ENCODE measurements around the gene CZIB.
"Not testable (repeated sequence)": the region's sequence is repeated elsewhere in the genome, so short reads cannot be mapped to it uniquely, and the experiment has no call there.

Gene CZIB

DNA sequence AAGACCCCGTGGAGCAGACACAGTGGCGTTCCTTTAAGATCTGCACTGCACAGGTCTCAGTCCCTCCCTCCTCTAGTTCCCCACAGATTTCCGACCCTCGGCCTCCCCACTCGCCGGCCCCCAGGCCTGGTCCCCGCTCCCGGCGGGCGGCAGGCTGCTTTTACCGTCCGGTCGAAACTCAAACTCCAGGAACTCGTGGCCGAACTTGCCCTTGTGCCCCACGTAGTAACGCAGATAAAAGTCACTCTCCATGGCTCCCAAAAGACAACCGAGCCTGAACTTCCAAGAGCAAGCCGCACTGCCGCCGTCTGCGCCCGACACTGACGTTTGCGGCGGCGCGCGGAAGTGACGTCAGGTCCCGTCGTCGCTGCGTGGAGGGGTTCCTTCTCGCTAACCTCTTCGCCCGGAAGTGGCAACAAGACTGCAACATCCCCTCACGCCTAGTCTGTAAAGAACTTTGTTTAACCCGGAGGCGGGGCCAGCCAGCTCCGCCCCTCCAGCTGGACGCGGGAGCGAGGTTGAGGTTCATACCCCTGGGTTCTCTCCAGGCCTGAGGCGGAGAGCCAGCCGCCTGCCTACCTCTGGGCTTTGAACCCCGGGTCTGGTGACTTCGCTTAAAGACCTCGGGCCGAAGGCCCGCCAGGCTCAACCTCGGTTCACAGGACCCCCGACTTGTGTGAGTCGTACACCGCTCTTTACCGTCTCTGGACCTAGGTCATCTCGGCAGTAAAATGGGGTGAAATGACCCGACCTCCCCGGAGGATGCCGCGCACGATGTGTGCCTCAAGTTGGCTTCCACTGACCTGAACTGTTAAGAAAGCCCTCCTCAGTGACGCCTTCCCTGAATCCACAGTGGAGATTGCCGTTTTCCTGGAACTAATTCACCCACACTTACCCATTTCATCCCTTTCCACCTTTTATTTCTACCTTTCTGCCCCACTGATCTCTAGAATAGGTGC lies 18.0 kb upstream of the CZIB start, which contains the start of gene MAGOH:
TSS of gene MAGOH (minus strand) at position 322 of the 959 bp plus-strand sequence. CDS start at position 252, 70 bp downstream.
- peak; percentile 91 for DNase-seq (ENCODE audit: low read depth)

DNA sequence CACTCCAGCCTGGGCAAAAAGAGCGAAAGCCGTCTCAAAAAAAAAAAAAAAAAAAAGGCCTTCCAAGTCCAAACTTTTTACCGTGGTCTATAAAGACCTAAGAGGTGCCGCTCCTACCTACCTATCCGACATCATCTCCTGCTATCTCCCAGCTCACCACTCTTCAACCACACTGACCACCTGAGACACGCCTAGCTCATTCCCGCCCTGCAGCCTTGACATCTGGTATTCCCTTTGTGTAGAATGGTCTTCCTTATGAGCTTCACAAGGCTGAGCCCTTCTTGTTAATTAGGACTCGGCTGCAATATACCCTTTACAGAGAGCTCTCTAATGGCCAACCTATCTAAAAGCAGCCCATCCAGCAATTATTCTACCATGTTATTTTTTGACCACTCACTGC lies 17.2 kb upstream of the CZIB start:
- no peak for DNase-seq (ENCODE audit: low read depth)

DNA sequence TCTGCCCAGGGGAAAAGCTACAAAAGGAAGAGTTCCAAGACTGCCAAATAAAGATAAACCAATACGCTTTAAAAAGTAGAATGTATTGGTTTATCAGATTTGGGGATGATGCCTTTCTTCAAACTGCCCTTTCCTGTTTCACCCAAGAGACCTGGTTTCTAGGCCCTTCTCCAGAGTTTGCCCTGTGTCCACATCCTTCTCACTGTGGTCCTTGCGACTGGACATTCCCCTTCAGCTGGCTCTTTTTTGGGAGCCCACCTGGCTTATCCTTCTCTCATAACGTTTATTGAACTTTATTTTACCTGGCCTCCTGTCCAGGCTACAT lies 490 bp upstream of the CZIB start:
- no peak for DNase-seq (ENCODE audit: low read depth)

DNA sequence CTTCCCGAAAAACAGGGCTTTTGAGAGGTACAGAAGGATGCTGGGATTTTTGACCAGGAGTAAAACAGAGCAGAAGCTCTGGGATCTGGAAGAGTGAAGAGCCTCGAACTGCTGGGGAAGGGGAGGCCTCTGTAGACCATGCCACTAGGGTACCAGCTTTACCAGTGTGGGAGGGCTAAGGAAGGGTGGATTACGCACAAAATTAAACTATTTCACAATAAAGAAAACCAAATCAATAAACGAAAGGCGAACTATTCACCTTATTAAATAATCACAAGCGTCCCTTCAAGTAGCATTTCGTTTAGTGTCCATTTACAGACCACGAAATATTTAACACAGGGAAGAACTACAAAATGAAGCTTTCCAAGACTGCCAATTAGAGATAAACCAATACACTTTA lies 723 bp downstream of the CZIB start:
- DNase-seq (ENCODE audit: low read depth), result no peak

DNA sequence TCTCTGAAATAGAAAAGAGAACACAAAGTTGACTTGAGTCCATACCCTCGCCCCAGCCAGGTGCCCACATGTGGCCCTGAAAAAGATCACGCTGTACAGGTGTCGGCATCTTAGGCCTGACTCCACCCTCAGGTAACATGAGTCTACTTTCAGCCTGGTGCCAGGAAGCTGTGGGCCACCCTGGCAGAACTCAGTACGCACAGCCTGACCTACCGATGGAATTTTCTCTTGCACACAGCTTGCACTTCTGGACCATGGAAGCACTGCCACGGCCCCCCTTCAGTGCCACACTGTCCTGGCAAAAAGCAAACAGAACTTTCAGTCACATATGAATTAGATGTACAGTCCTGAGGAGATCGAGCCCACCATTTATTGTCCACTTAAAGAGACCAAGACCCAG lies 2.2 kb downstream of the CZIB start:
- DNase-seq (ENCODE audit: low read depth), result no peak

DNA sequence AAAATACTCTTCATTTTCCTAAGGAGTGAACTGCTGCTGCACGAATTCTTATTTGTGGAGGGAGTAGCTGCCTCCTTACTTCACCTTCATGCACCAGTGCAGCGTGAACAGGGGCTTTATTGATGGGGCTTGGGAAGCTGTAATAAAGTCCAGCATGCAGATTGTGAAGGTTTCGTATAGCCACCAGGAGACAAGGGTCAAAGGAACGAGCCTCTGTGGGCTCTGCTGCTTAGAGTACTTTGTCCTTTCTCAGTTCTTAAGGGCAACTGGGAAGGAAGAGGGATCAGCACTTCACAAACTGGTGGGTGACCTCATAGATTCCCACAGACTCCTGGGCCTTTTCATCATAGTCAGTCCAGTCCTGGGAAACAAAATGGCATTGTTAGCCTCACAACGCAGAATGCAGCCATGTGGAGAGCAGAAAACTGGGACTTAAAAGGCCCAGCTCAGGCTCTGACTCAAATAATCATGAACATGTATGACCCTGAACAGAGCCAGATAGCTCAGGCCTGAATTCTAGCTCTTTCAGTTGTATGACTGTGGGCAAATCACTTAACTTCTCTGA lies 6.0 kb downstream of the CZIB start:
- DNase-seq (ENCODE audit: low read depth), result no peak

DNA sequence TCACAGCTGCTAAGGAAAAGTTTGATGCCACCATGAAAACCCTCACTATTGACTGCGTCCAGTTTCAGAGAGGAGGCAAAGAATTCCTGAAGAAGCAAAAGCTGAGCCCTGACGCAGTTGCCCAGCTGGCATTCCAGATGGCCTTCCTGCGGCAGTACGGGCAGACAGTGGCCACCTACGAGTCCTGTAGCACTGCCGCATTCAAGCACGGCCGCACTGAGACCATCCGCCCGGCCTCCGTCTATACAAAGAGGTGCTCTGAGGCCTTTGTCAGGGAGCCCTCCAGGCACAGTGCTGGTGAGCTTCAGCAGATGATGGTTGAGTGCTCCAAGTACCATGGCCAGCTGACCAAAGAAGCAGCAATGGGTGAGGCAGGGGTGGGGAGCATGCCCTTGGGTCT lies 9.5 kb downstream of the CZIB start:
- DNase-seq (ENCODE audit: low read depth), result no peak

DNA sequence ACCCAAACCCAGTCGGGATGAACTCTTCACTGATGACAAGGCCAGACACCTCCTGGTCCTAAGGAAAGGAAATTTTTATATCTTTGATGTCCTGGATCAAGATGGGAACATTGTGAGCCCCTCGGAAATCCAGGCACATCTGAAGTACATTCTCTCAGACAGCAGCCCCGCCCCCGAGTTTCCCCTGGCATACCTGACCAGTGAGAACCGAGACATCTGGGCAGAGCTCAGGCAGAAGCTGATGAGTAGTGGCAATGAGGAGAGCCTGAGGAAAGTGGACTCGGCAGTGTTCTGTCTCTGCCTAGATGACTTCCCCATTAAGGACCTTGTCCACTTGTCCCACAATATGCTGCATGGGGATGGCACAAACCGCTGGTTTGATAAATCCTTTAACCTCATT lies 10.1 kb downstream of the CZIB start:
- DNase-seq (ENCODE audit: low read depth), result no peak

DNA sequence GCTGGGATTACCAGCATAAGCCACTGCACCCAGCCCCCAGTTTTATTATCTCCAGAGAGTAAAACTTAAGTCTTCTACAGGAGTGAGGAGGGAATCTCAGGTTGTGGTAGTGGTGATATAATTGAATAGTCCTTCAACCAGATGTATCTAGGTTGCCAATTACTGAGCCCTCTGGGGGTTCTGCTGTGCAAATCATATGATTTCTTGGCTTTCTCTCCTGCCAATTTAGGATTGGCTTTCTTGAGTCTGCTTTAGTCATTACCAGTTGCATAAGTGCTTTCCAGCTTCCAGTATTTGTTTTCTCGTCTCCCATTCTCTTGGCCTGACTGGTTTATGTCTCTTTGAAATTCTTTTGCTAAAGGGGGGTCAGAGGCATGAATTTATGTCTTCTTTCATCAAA lies 12.7 kb downstream of the CZIB start:
- peak; percentile 91 for DNase-seq (ENCODE audit: low read depth)

DNA sequence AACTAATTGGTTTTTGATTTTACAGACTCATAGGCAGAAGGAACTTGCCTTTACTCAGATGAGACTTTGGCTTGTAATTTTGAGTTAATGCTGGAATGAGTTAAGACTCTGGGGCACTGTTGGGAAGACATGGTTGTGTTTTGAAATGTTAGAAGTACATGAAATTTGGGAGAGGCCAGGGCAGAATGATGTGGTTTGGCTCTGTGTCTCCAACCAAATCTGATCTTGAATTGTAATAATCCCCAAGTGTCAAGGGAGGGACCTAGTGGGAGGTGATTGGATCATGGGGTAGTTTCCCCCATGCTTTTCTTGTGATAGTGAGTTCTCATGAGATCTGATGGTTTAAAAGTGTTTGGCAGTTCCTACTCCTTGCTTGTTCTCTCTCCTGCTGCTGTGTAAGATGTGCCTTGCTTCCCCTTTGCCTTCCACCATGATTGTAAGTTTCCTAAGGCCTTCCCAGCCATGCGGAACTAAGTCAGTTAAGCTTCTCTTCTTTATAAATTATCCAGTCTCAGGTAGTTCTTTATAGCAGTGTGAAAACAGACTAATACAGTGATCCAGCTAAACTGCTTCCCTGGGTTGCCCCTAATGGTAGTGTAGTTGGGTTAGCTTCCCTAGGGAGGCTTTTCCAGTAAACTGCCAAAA lies 13.6 kb downstream of the CZIB start:
- peak; percentile 79 for DNase-seq (ENCODE audit: low read depth)

DNA sequence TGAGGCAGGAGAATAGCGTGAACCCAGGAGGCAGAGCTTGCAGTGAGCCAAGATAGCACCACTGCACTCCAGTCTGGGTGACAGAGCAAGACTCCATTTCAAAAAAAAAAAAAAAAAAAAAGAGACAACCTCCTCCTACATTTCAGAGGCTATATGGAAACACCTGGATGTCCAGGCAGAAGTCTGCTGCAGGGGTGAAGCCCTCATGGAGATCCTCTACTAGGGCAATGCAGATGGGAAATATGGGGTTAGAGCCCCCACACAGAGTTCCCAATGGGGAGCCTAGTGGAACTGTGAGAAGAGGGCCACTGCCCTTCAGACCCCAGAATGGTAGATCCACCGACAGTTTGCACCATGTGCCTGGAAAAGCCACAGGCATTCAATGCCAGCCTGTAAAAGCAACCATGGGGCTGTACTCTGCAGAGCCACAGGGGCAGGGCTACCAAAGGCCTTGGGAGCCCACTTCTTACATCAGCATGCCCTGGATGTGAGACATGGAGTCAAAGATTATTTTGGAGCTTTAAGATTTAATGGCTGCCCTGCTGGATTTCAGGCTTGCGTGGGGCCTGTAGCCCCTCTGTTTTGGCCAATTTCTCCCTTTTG lies 14.2 kb downstream of the CZIB start:
- DNase-seq (ENCODE audit: low read depth), result not testable (repeated sequence)

DNA sequence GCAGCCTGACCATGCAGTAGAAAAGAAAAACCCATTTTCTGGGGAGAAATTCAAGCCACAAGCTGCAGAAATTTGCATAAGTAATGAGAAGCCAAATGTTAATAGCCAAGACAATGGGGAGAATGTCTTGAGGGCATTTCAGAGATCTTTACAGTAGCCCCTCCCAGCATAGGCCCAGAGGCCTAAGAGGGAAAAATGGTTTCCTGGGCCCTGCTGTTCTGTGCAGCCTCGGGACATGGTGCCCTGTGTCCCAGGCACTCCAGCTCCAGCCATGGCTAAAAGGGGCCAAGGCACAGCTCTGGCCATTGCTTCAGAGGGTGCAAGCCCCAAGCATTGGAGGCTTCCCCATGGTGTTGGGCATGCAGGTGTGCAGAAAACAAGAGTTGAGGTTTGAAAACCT lies 14.9 kb downstream of the CZIB start:
- not testable (repeated sequence) for DNase-seq (ENCODE audit: low read depth)

DNA sequence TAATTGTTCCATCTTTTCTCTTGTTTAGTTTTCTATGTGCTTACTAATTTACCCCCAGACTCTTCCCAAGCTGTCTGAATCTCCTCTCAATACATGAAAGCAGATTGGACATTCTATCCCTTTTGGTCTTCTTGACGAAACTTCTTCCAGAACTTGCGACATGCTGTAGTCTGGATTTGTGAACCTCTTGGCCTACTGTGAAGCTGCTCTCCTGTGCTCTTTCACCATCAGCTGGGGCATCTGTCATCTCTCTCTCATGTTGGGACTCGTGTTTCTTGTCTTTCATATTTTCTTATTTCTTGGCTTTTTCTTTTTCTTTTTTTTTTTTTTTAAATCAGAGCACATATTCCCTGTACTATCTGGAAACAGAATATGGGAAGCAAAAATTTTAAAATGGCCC lies 17.0 kb downstream of the CZIB start:
- DNase-seq (ENCODE audit: low read depth), result no peak

DNA sequence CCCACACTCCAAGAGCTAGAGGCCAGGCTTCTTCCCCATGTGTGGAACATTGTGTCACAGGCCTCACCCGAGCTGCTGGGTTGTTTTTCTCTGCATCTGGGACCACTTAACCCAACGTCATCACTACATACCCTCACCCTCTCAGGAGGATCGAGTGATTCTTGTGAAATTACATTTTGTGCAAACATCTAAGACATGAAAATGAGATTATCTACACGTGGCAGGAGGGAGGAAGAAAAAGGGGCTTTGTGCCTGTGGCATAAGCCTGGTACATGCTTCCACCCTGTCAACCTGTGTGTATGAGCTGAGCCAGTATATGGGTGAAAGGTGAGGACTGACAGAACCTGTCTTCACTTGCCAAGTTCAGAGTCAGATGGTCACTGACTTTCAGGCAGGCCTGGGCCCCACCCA lies 22.2 kb downstream of the CZIB start:
- DNase-seq (ENCODE audit: low read depth), result peak; percentile 48

DNA sequence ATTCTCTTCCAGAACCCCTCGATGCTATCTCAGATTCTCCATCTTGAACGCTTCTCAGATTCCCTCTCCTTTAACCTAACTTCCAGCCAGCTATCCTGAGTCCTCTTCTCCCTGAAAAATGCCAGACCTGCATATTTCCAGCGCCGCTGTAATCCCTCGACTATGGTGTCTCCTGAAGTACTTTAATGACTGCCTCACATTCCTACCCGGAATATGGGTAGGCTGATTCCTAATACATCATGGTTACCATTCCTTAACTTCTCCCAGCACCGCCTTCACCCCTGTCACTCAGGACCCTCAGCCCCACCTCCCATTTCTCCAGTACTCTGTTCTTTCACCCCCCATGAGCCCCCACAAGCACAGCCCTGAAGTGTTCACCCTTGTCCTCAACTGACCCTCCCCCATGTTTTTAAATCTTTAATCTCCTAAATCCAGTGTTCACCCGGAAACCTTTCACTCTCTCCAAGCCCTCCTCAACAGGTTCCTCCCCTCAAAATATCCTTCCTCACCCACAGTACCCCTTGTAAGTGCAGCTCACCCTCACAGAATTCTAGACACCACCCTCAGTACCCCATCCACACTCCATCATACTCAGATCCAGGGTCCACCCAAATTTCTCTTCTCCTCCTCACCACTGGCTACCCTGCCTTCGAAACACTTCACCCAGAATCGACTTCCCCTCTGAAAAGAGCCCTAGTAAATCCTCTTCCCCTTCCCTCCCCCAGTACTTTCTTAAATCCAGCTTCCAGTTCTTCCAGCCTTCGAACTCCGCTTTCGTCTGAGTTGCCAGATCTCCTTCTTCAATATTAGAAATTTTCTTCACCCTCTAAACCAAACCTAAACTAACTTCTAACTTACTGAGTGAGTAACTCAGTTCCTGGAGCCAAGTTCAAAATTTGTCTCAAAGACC lies 22.9 kb downstream of the CZIB start:
- DNase-seq (ENCODE audit: low read depth), result no peak

DNA sequence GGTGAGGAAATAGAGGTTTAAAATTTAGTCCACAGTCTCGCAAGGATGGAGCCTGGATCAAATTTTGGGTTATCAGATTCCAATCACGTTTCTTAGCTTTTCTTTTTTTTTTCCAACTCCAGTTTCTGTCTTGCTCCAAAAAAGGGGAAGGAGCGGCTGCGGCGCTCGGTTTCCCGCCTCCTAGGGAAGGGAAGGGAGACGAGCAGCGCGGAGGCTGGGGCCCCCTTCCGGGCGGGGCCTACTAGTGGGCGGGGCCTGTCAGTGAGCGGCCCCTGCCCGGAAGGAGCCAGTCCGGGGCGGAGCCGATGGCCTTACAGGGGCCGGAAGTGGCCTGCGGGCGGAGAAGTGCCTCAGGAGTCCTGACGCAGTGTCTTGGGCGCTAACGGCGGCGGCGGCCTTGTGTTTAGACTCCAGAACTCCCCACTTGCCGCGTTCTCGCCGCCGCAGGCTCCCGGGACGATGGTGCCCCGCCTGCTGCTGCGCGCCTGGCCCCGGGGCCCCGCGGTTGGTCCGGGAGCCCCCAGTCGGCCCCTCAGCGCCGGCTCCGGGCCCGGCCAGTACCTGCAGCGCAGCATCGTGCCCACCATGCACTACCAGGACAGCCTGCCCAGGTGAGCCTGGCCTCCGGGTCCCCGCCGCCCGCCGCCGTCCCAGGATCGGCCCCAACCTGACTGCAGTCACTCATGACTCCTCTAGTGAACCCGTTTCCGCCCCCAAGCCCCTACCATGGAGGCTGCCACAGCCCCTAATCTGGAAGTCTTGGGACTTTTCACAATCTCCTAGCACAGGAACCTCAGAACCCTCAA lies 23.7 kb downstream of the CZIB start, which contains the start of gene CPT2:
TSS of gene CPT2 (plus strand) at position 340 of the 806 bp plus-strand sequence. CDS start at position 460, 120 bp downstream.
- DNase-seq (ENCODE audit: low read depth), result peak; percentile 89

DNA sequence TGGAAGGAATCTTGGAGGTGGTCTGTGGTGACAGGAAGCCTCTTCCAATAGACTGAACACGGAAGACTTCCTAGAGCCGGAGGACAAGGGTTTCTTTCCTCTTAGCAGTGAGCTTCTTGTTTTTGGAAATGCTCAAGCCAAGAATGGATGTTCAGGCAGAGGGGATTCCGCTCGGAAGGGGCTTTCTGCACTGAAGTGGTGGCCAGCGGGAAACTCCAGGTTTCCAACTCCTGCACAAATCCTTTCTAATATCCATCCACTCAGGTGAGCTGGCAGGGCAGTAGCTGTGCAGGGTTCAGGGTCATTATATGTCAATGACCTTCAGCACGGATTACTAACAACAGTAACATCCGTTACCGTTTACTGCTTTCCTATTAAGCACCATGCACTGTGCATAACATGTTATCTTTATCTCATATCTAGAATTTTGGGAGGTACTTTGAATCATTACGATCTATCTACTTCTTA lies 24.4 kb downstream of the CZIB start:
- no peak for DNase-seq (ENCODE audit: low read depth)

DNA sequence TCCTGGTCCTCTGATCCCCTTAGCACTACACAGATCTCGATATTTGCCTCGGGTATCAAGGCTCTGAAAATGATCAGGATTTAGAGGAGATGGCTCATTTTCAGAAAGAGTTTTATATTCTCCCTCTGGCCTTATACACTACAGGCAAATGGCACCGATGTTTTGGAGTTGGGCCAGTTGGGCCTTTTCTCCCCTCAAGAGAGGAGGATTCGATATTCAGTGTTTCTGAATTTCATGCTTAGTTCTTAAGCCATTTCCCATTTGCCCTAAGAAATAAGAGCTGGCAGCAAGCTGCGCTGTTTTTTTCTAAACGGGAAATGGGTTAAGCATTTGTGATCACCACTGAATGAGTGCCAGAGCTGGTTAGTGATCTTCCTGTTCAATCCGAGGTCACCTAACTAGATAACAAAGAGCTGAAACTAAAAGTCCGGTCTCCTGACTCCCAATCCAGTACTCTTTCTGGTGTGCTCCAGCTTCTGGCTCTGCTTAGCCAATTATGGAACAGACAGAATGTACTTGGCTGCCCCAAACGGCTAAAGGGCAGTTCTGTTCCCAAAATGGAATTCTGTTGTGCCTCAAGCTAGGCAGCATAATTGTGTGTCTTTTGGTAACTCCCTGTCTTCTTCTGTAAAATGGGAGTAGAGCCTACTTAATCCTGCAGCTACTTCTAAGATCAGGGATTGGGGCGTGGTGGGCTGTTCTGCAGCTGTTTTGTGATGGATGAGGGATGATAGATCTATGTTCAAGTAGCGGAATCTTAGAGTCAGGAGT lies 25.0 kb downstream of the CZIB start:
- DNase-seq (ENCODE audit: low read depth), result no peak

DNA sequence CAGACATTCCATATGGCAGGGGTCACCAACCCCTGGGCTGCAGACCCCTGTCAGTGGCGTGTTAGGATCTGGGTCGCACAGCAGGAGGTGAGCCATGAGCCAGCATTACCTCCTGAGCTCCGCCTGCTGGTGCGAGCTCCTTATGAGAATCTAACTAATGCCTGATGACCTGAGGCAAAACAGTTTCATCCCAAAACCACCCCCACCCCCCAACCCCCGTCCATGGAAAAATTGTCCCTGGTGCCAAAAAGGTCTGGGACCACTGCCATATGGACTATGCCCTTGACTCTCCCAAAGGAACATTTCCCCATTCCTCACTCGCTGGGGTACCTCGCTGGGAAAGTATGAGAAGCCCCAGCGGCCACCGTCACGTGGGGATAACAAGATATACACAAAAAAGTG lies 30.2 kb downstream of the CZIB start:
- no peak for DNase-seq (ENCODE audit: low read depth)

DNA sequence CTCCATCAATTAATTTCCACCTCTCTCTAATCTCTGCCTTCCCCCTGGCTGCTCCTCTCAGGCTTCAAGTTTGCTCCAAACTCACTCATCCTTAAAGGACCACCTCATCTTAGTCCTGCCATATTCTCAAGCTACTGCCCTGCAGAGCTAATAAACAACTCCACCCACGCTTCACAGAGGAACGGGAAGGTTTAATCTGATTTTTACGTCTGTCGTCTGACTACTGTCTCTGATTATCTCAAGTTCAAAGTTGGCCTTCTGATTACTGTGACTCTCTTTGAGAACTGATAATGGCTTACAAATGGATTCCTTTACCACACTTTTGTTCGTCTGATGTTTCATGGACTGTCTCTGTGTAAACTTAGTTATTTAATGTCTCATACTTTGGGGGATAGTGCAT lies 31.4 kb downstream of the CZIB start:
- no peak for DNase-seq (ENCODE audit: low read depth)
